Measurements from ENCODE around the gene ASIC4.

The ASIC4 gene

DNA sequence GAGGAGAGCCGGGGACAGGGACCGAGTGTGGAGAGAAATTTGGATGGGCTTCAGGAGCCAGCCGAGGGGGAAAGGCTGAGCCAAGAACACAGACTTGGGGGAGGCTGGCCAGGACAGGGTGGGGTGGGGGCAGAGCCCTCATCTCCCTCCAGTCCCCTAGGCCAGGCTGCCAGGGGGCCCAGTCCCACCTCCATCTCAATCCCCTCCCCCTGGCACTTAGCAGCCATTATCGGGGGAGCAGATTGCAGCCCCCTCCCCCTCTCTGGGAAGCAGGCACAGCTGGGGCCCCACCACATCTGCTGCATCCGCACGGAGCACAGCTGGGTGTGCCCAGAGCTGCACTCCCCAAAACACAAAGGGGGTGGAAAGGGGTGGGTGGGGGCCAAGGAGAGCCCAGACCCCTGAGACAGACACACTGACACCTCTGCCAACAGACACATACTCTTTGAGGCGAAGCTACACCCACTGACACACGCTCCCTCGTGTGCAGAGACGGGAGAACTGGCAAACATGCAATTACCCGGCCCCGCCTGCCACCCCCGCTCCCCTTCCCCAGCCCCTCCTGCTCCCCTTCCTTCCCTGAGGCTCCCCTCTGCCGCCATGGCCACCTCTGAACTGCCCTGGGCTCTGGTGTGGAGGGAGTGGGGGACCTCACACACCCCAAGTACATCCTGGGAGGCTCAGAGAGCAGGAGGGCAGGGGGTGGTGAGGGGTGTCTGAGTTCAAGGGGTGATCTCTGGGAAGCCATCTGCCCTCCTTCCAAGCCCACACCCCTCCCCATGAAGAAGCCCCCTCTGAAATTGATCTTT, 5.1 kb upstream of the ASIC4 start:
- in situ Hi-C loops (cut with HindIII; ENCODE audit: low sequenced_read_pairs), result no loop called here
- TF ChIP-seq, protein P1, sequence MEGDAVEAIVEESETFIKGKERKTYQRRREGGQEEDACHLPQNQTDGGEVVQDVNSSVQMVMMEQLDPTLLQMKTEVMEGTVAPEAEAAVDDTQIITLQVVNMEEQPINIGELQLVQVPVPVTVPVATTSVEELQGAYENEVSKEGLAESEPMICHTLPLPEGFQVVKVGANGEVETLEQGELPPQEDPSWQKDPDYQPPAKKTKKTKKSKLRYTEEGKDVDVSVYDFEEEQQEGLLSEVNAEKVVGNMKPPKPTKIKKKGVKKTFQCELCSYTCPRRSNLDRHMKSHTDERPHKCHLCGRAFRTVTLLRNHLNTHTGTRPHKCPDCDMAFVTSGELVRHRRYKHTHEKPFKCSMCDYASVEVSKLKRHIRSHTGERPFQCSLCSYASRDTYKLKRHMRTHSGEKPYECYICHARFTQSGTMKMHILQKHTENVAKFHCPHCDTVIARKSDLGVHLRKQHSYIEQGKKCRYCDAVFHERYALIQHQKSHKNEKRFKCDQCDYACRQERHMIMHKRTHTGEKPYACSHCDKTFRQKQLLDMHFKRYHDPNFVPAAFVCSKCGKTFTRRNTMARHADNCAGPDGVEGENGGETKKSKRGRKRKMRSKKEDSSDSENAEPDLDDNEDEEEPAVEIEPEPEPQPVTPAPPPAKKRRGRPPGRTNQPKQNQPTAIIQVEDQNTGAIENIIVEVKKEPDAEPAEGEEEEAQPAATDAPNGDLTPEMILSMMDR (IDR thresholded peaks at IDR 0.05; ENCODE audit: low read depth, low read length, missing control alignments), result no peak
- H3K4me3 ChIP-seq (ENCODE audit: low read depth, low read length), result no peak overlapping the region
- no peak for DNase-seq (ENCODE audit: low read depth)

DNA sequence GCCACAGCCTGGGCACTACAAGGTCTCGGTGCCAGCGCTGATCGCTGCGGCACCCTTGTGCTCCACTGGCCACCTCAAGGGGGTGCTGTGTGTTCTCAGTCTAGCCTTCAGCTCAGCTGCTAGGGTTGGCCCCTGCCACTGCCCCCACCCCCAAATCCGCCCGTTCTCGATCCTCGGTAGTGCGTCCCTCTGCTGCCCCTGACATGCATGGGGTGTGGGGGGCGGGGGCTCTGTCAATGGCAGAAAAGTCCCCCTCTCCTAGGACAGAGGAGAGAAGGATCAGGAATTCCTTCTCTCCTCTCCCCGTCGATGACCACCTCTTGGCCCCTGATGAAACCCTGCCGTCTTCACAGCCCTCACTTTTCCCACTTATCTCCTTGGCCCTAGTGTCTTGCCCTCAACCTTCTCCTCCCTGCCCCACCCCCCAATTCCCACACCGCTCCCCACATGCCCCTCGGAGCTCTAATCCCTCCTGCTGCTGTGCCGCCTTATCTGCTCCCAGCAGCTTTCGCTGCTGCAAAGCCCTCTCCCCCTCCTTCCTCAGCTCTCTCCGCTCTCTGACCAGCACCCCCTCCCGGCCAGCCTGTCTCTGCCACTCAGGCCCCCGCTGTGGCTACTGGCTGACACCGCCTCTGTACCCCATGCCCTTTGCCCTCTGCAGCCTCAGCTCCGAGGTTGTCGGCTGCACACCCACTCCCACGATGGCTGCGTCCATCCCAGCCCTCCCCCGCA, 4.3 kb upstream of the ASIC4 start:
- no peak for DNase-seq (ENCODE audit: low read depth)
- TF ChIP-seq, protein P1 (IDR thresholded peaks at IDR 0.05; ENCODE audit: low read depth, low read length, missing control alignments), result peak; percentile 81
- no peak overlapping the region for H3K4me3 ChIP-seq (ENCODE audit: low read depth, low read length)
- in situ Hi-C loops (cut with HindIII; ENCODE audit: low sequenced_read_pairs), result no loop called here

DNA sequence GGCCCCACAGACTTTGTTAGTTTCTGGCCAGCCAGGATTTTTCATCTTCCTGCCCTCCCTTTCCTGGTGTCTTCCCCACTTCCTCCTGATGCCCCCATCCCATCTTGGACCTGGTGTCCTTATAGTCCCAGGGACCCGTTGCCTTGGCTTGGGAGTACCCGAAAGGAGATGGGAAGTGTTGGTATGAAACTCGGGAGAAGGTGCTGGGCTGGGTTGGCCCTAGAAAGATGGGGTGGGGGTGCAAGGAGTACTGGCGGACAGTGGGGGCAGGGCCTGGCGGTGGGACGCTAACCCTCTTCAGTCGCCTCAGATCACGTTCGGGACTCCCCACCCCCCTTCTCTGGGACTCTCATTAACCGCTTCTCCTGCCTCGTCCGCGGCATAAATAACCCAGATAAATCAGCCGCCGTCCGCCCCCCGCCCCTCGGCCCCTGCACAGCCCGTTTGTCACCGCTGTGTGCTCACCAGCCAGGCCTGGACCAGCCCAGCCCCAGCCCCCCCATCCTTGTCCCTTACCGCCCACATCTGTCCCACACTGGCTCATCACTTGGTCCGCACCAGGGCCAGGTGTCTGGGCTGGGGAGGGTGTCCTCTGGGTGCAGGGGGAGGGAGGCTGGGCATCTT, 3.7 kb upstream of the ASIC4 start:
- TF ChIP-seq, protein P1 (IDR thresholded peaks at IDR 0.05; ENCODE audit: low read depth, low read length, missing control alignments), result no peak
- in situ Hi-C loops (cut with HindIII; ENCODE audit: low sequenced_read_pairs), result no loop called here
- DNase-seq (ENCODE audit: low read depth), result no peak
- H3K4me3 ChIP-seq (ENCODE audit: low read depth, low read length), result no peak overlapping the region

DNA sequence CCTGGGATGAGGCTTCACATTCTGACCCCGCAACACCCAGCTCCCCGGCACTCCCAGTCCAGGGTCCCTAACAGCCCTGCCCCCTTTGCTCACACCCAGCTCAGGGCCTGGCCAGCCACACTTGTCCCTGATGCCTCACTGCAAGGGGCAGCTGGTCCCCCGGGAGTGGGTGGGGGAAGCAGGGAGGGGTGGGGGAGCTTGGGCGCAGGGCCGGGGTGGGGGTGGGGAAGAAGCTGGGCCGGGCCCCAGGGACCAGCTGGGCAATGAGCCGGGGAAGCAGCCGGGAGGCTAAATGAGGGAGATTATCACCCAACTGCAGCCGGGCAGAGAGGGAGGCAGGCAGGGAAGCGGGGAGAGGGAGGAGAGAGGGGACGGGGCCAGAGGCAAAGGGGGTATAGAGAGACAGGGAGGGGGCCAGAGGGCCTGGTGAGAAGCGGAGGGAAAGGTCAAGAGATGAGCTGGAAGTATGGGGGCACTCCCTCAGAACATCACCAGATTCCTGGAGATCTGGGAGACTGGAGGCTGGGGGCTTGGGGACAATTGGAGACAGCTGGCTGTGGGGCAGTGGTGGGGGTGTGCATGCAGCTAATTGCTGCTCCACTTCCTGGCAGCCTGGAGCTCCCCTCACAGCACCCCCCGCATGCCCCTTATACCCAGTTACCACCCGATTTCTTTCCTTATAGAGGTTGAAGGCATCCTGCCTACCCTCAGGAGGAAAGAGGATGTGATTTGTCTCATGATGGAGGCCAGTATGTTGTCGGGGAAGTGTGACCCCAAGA, 2.5 kb upstream of the ASIC4 start:
- DNase-seq (ENCODE audit: low read depth), result no peak
- no peak overlapping the region for H3K4me3 ChIP-seq (ENCODE audit: low read depth, low read length)
- TF ChIP-seq, protein P1 (IDR thresholded peaks at IDR 0.05; ENCODE audit: low read depth, low read length, missing control alignments), result no peak
- in situ Hi-C loops (cut with HindIII; ENCODE audit: low sequenced_read_pairs), result no loop called here

DNA sequence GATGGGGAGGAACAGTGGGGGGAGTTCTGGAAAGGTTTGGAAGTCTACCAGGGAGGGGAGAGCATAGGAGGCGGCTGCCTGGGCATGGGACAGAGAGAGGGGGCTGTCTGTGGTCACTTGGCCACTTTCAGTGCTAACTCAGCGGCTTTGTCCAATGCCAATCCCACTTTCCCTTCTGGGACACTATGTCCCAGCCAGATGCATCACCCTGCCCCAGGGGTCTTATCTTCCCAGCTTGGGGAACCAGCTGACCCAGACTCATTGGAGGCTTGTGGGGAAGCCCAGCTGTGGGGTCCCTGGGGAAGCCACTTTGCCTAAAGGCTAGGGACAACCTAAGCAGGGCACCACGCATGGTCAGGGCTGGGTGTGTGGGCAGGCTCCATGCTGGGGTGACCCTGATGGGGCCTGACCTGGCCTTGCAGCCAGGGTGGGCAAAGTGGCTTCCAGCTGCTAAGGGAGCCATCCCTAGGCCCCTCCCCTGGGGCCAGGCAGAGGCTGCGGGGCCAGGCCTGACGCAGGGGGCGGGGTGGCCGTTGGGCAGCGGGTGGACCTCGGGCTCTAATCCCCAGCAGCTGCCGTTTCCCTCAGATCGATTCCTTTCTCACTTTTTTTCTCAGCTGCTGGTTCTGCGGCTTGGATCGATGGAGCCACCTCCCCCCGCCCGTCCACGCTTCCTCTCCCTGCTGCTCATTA, 1.6 kb upstream of the ASIC4 start:
- in situ Hi-C loops (cut with HindIII; ENCODE audit: low sequenced_read_pairs), result no loop called here
- H3K4me3 ChIP-seq (ENCODE audit: low read depth, low read length), result no peak overlapping the region
- no peak for DNase-seq (ENCODE audit: low read depth)
- TF ChIP-seq, protein P1 (IDR thresholded peaks at IDR 0.05; ENCODE audit: low read depth, low read length, missing control alignments), result no peak
